Fibroblast of skin of left quadriceps (primary cell): Measurements from ENCODE around the gene PZP.

Source experiments
- DNase-seq, 2 experiments: peaks; one replicate each; pipeline ENCODE4 v3.0.0-alpha.2; 2013; ENCODE audit warnings: low read depth in 2 of 2

PZP gene

DNA sequence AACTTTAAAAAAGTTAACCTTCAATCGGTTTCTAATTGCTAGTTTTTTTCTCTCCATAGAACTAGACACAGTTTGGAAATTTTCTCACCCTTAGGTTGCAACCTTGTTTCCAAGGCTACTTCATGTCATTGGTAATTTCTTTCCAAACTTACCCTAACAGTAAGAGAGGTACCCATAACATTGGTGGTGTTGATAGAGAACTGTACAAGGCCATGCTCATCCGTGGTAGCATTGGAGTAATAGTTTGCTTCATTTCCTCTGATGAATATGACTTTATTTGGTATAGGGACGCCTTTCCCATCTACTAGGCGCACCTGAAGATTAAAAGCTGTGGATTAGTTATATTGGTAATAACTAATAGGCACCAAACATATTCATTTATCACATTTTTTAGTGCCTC, 104.1 kb downstream of the PZP start:
- DNase-seq = no peak

DNA sequence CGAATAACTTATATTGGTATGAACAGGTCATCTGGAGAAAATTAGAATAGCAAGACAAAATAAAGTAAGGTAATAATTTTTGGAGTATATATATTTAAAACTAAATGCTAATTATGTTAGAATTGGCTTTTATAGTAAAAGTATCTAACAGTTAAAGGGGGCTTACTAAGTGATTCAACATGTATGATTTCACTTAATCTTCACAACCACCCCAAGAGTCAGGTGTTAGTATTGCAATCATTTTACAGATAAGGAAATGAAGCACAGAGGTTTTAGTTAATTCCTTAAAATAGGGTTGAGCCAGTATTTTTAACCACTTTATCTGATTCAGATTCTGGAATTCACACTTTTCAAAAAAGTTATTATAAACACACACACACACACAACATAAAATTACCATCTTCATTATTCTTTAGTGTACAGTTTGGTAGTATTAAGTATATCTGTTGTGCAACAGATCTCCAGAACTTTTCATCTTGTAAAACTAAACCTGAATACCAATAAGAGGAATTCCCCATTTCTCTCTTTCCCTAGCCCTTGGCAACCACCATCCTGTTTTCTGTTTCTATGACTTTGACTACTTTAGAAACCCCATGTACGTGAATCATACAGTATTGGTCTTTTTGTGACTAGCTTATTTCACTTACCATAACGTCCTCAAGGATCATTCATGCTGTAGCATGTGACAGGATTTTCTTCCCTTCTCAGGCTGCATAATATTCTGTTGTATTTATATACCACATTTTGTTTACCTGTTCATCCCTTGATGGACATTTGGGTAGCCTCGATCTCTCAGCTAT, 104.9 kb downstream of the PZP start:
- DNase-seq = no peak

DNA sequence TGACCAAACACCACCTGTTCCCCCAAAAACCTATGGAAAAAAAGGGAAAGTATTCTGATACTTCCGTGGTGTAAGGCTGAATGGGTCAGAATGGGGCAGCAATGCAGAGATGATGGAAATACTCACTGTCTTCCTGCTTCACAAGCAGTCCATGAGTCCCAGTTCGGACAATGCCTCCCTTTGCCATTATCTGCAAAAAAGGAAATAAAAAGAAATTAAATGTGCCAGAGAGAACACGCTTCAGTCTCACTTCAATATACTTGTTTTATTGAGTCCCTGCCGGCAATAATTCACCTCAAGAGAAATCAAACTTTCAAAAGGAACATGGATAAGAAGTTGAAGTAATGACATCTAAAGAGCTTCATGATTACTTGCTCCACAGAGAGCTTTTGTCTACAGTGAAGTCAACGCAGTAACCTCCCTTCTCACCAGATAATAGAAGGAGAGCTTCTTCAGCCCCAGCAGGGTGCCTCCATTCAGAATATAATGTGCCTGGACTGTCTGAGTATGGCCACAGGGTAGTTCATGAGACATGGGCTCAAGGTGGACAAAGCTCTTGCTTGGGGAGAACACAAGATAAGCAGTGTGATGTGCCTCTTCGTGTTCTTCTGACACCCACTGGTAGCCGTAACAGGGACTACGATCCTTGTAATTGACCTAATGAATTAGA, 107.0 kb downstream of the PZP start:
- DNase-seq = no peak

DNA sequence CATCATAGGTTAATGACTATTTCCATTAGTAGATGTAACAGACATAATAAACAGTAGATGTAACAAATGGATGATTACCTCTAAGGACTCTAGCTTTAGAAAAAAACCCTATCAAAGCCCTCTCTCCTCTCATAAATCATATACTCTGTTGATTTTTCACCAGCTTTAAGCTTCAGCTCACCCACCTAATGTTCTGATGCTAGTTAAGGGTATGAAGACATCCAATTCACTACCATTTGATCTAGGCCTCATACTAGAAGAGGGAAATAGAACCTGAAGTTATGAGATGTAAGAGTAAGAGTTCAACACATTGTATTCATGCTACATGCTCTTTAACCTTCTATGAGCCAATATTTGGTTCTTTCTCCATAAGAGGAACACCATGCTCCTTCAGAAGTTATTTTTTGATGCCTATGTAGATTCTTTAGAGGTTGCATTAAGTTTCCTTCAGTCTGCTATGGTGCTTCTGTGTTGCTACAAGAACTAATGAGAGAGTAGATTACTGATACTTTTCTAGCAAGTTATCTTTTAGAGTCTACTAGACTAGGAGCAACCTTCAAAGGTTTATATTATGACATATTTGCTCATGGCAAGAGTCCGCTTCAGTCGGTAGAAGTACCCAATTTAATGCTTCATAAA, 108.5 kb downstream of the PZP start:
- no peak for DNase-seq
